HG02571 (cell line): Measurements from ENCODE around the gene PPP1R8.
"Not testable (repeated sequence)": the region's sequence is repeated elsewhere in the genome, so short reads cannot be mapped to it uniquely, and the experiment has no call there.

Source experiments
- ATAC-seq: cut with Tn5 transposase; IDR thresholded peaks from one replicate; pipeline ENCODE4 v1.9.1; 2021; ENCODE audit warnings: mild to moderate bottlenecking, moderate library complexity; ENCODE audit not compliant: unreplicated experiment

Gene PPP1R8

GRCh38 chr1:27868932-27869718 lies 38.5 kb downstream of the PPP1R8 start:
- no peak for ATAC-seq

- ATAC-seq: no peak
Observed at GRCh38 chr1:27869719-27870085, 39.1 kb downstream of the PPP1R8 start.

- not testable (repeated sequence) for ATAC-seq
Observed at GRCh38 chr1:27871076-27871475, 40.5 kb downstream of the PPP1R8 start.

GRCh38 chr1:27872059-27872801 lies 41.6 kb downstream of the PPP1R8 start, which contains the start of gene THEMIS2:
Gene THEMIS2 (plus strand): TSS chr1:27872544. CDS start chr1:27872572, 28 bp downstream.
- no peak for ATAC-seq

GRCh38 chr1:27872802-27873551 lies 42.4 kb downstream of the PPP1R8 start:
- no peak for ATAC-seq

- ATAC-seq: no peak
Observed at GRCh38 chr1:27873671-27874384, 43.2 kb downstream of the PPP1R8 start.

- no peak for ATAC-seq
Observed at GRCh38 chr1:27876341-27877114, 45.9 kb downstream of the PPP1R8 start.

GRCh38 chr1:27877115-27877416 lies 46.5 kb downstream of the PPP1R8 start:
- no peak for ATAC-seq

GRCh38 chr1:27878039-27878438 lies 47.5 kb downstream of the PPP1R8 start:
- ATAC-seq: no peak

GRCh38 chr1:27878787-27879335 lies 48.3 kb downstream of the PPP1R8 start:
- no peak for ATAC-seq

GRCh38 chr1:27879374-27880082 lies 48.9 kb downstream of the PPP1R8 start:
- no peak for ATAC-seq

- no peak for ATAC-seq
Observed at GRCh38 chr1:27882543-27882903, 51.9 kb downstream of the PPP1R8 start.

- no peak for ATAC-seq
Observed at GRCh38 chr1:27883536-27883935, 53.0 kb downstream of the PPP1R8 start.

GRCh38 chr1:27884006-27884954 lies 53.7 kb downstream of the PPP1R8 start:
- ATAC-seq: peak; percentile 47

GRCh38 chr1:27885114-27885528 lies 54.5 kb downstream of the PPP1R8 start:
- ATAC-seq: no peak

- ATAC-seq: no peak
Observed at GRCh38 chr1:27885621-27886352, 55.2 kb downstream of the PPP1R8 start.

GRCh38 chr1:27886353-27886679 lies 55.7 kb downstream of the PPP1R8 start:
- ATAC-seq: no peak

- ATAC-seq: no peak
Observed at GRCh38 chr1:27886744-27887143, 56.2 kb downstream of the PPP1R8 start.
